Liver (tissue), 9 donors: ENCODE measurements around the gene NMUR2. TPM values are rescaled to one million over a fixed set of nuclear protein-coding genes. Genes with fewer than 3 reads are reported as not detected.

Experiments used
- DNase-seq: peaks from one replicate; pipeline ENCODE4 v3.0.0-alpha.2; 2017; ENCODE audit warnings: low spot score
- H3K27ac ChIP-seq, 2 donors: one replicate each; pipeline ENCODE4 v1.7.0; 2013; ENCODE audit warnings: inconsistent platforms in 2 of 2, low read length in 2 of 2, control low read depth in 1 of 2, low read depth in 1 of 2, mild to moderate bottlenecking in 1 of 2
- H3K27me3 ChIP-seq, 4 donors: one replicate each; pipeline versions ENCODE4 v1.6.1 to v1.7.0; 2013; ENCODE audit warnings: low read length in 3 of 4, inconsistent platforms in 1 of 4, mild to moderate bottlenecking in 1 of 4, moderate library complexity in 1 of 4; ENCODE audit not compliant: control insufficient read depth in 4 of 4, insufficient read depth in 4 of 4
- H3K36me3 ChIP-seq, 4 donors: one replicate each; pipeline versions ENCODE4 v1.6.1 to v1.7.0; 2013; ENCODE audit warnings: low read length in 3 of 4, mild to moderate bottlenecking in 3 of 4, low read depth in 1 of 4, moderate library complexity in 1 of 4; ENCODE audit not compliant: control insufficient read depth in 4 of 4, insufficient read depth in 3 of 4
- H3K4me1 ChIP-seq, 4 donors: one replicate each; pipeline versions ENCODE4 v1.6.1 to v1.7.0; 2013; ENCODE audit warnings: low read length in 3 of 4, mild to moderate bottlenecking in 3 of 4, moderate library complexity in 1 of 4; ENCODE audit not compliant: control insufficient read depth in 4 of 4, insufficient read depth in 4 of 4
- H3K4me3 ChIP-seq, 3 donors: one replicate each; pipeline versions ENCODE4 v1.6.1 to v1.7.0; 2013; ENCODE audit warnings: low read length in 3 of 3, control low read depth in 1 of 3, low read depth in 1 of 3, mild to moderate bottlenecking in 1 of 3
- H3K9ac ChIP-seq, 2 donors: one replicate each; pipeline ENCODE4 v1.7.0; 2013; ENCODE audit warnings: low read length in 2 of 2, mild to moderate bottlenecking in 2 of 2, moderate library complexity in 2 of 2, control low read depth in 1 of 2, low read depth in 1 of 2
- H3K9me3 ChIP-seq, 4 donors: one replicate each; pipeline versions ENCODE4 v1.6.1 to v1.7.0; 2013; ENCODE audit warnings: low read length in 3 of 4; ENCODE audit not compliant: control insufficient read depth in 4 of 4
- ATF3 ChIP-seq: IDR thresholded peaks from 2 replicates; pipeline ENCODE4 v1.6.1; 2016; ENCODE audit warnings: antibody characterized with exemption
- CTCF ChIP-seq: fragments of 150-350 bp; IDR thresholded peaks from 2 replicates; pipeline ENCODE4 v1.5.1; 2017; ENCODE audit warnings: improper control_type of control experiment, low read depth, low read length; ENCODE audit not compliant: missing input control
- EGR1 ChIP-seq, 2 donors: IDR thresholded peaks; 2 replicates each; pipeline ENCODE4 v1.6.1; 2016 to 2018; ENCODE audit warnings: antibody characterized with exemption in 2 of 2, low read depth in 2 of 2
- FOXA1 ChIP-seq: IDR thresholded peaks from 2 replicates; pipeline ENCODE4 v1.6.1; 2016; ENCODE audit warnings: antibody characterized with exemption
- FOXA2 ChIP-seq: IDR thresholded peaks from 2 replicates; pipeline ENCODE4 v1.6.1; 2016; ENCODE audit warnings: antibody characterized with exemption
- GABPA ChIP-seq, 2 donors: IDR thresholded peaks in 1 of 2; conservative IDR thresholded peaks in 1 of 2; 2 replicates each; pipeline ENCODE4 v1.6.1; 2016; ENCODE audit warnings: antibody characterized with exemption in 2 of 2, mild to moderate bottlenecking in 1 of 2, moderate library complexity in 1 of 2
- HNF4A ChIP-seq, 2 donors: conservative IDR thresholded peaks; 2 replicates each; pipeline ENCODE4 v1.6.1; 2016; ENCODE audit warnings: antibody characterized with exemption in 2 of 2, mild to moderate bottlenecking in 2 of 2
- HNF4G ChIP-seq: IDR thresholded peaks from 2 replicates; pipeline ENCODE4 v1.6.1; 2016; ENCODE audit warnings: antibody characterized with exemption
- JUND ChIP-seq, 2 donors: IDR thresholded peaks; 2 replicates each; pipeline ENCODE4 v1.6.1; 2016; ENCODE audit warnings: antibody characterized with exemption in 2 of 2
- MAX ChIP-seq: IDR thresholded peaks from 2 replicates; pipeline ENCODE4 v1.6.1; 2016; ENCODE audit warnings: antibody characterized with exemption
- NR2F2 ChIP-seq: IDR thresholded peaks from 2 replicates; pipeline ENCODE4 v1.6.1; 2016; ENCODE audit warnings: antibody characterized with exemption
- RAD21 ChIP-seq, 2 donors: IDR thresholded peaks; 2 replicates each; pipeline ENCODE4 v1.6.1; 2016; ENCODE audit warnings: antibody characterized with exemption in 2 of 2, mild to moderate bottlenecking in 2 of 2
- REST ChIP-seq: IDR thresholded peaks from 2 replicates; pipeline ENCODE4 v1.6.1; 2016; ENCODE audit warnings: antibody characterized with exemption, mild to moderate bottlenecking
- RXRA ChIP-seq, 2 donors: IDR thresholded peaks; 2 replicates each; pipeline ENCODE4 v1.6.1; 2017 to 2018; ENCODE audit warnings: antibody characterized with exemption in 2 of 2, mild to moderate bottlenecking in 1 of 2
- SP1 ChIP-seq: IDR thresholded peaks from 2 replicates; pipeline ENCODE4 v1.6.1; 2018; ENCODE audit warnings: antibody characterized with exemption, mild to moderate bottlenecking
- TAF1 ChIP-seq: conservative IDR thresholded peaks from 2 replicates; pipeline ENCODE4 v1.6.1; 2016; ENCODE audit warnings: antibody characterized with exemption, mild to moderate bottlenecking
- YY1 ChIP-seq: IDR thresholded peaks from 2 replicates; pipeline ENCODE4 v1.6.1; 2016; ENCODE audit warnings: antibody characterized with exemption, mild to moderate bottlenecking
- ZBTB33 ChIP-seq: IDR thresholded peaks from 2 replicates; pipeline ENCODE4 v1.6.1; 2016; ENCODE audit warnings: antibody characterized with exemption
- WGBS: extraction: QIAGEN DNeasy Blood & Tissue Kit; methylation state at CpG from one replicate; pipeline ENCODE4 v1.1.7; 2013; 5-methylcytosine and 5-hydroxymethylcytosine counted together
- polyA plus RNA-seq, 2 donors: library from polyadenylated mRNA; stranded (reverse) in 1 of 2; unstranded in 1 of 2; fragments of 200-250 nt in 1 of 2; fragments of >200 nt in 1 of 2; fragmentation: Nextera tagmentation in 1 of 2; extraction: Ambion mirVana in 1 of 2; gene quantifications; one replicate each; pipeline versions ENCODE4 v1.2.1 to v1.2.3, GENCODE V29; 2013 to 2015
- total RNA-seq, 2 donors: library from RNA; depleted of rRNA; stranded (reverse); fragments of >200 nt; gene quantifications; one replicate each; pipeline ENCODE4 v1.2.3, GENCODE V29; 2014
- donor health status: healthy.
- donor health status: healthy.
- donor health status: healthy.
- donor health status: healthy.
- donor health status: healthy.

Gene NMUR2
- total and polyA plus RNA-seq, 4 donors = not detected

GRCh38 chr5:152355061-152355460, 50.0 kb downstream of the NMUR2 start (continued):
- TF ChIP-seq REST (no peak), FOXA1 (no peak), SP1 (no peak)

- H3K4me3 ChIP-seq = no peak overlapping the region
- H3K9ac ChIP-seq = no peak overlapping the region
- DNase-seq = no peak
- no peaks in the 10 kb centered on the region for H3K9me3 ChIP-seq
- no peaks in the 10 kb centered on the region for H3K4me1 ChIP-seq
- no peak for TF ChIP-seq NR2F2
- no peak for TF ChIP-seq EGR1 (IDR thresholded peaks at IDR 0.05; ENCODE audit: low read depth in 2 of 2)
- no peak for TF ChIP-seq TAF1
- TF ChIP-seq RXRA (IDR thresholded peaks at IDR 0.05) = no peak
- no peak for TF ChIP-seq MAX
- TF ChIP-seq FOXA2 = no peak
- no peak for TF ChIP-seq ZBTB33
- TF ChIP-seq SP1 = no peak
- TF ChIP-seq ATF3 = no peak
- TF ChIP-seq CTCF = no peak
- TF ChIP-seq FOXA1 = no peak
- TF ChIP-seq HNF4A (conservative IDR thresholded peaks at IDR 0.05) = no peak
- TF ChIP-seq JUND (IDR thresholded peaks at IDR 0.05) = no peak
- no peak for TF ChIP-seq RAD21 (IDR thresholded peaks at IDR 0.05)
- no peak for TF ChIP-seq GABPA (IDR thresholded peaks at IDR 0.05 in 1 of 2, conservative IDR thresholded peaks at IDR 0.05 in 1 of 2)
- TF ChIP-seq HNF4G = no peak
- TF ChIP-seq REST = no peak
- TF ChIP-seq YY1 = no peak
- H3K27ac ChIP-seq = no peak overlapping the region
- WGBS = 76% methylated on average over 3 of the region's 3 CpGs
- peaks cover 0 to 6% (median 0%) of the 10 kb centered on the region in 4 donors for H3K27me3 ChIP-seq
- no peaks in the 10 kb centered on the region for H3K36me3 ChIP-seq
These were observed 52.1 kb downstream of the NMUR2 start for GRCh38 chr5:152353001-152353400.
